ENCODE results near the gene OR2A1.
"Not testable (repeated sequence)": the region's sequence is repeated elsewhere in the genome, so short reads cannot be mapped to it uniquely, and the experiment has no call there.

OR2A1 gene

GRCh38 chr7:144311872-144312469 is at the start of gene OR2A1:
TSS of gene OR2A1 (plus strand) at chr7:144312419. CDS start at chr7:144318125, 5,706 bp downstream.
- DNase-seq (ENCODE audit: low spot score), result not testable (repeated sequence)

- not testable (repeated sequence) for DNase-seq (ENCODE audit: low spot score)
Measured at GRCh38 chr7:144264692-144265091, 47.5 kb upstream of the OR2A1 start, which contains the start of gene OR2A7. TSS of gene OR2A7 (minus strand) at chr7:144264792. CDS start at chr7:144259628, 5,164 bp downstream.

GRCh38 chr7:144269188-144269587 is 43.0 kb upstream of the OR2A1 start, which contains the start of gene CTAGE8:
TSS of gene CTAGE8 (minus strand) at chr7:144269288. CDS start at chr7:144269250, 38 bp downstream.
- not testable (repeated sequence) for DNase-seq (ENCODE audit: low spot score)

GRCh38 chr7:144275281-144275680 is 36.9 kb upstream of the OR2A1 start:
- not testable (repeated sequence) for DNase-seq (ENCODE audit: low spot score)

GRCh38 chr7:144280010-144280409 is 32.2 kb upstream of the OR2A1 start:
- DNase-seq (ENCODE audit: low spot score), result not testable (repeated sequence)

GRCh38 chr7:144281981-144282380 is 30.2 kb upstream of the OR2A1 start:
- not testable (repeated sequence) for DNase-seq (ENCODE audit: low spot score)

GRCh38 chr7:144282490-144282889 is 29.7 kb upstream of the OR2A1 start:
- DNase-seq (ENCODE audit: low spot score), result not testable (repeated sequence)

- DNase-seq (ENCODE audit: low spot score), result not testable (repeated sequence)
Measured at GRCh38 chr7:144283716-144284115, 28.5 kb upstream of the OR2A1 start.

- DNase-seq (ENCODE audit: low spot score), result not testable (repeated sequence)
Measured at GRCh38 chr7:144287171-144287784, 24.9 kb upstream of the OR2A1 start.

GRCh38 chr7:144291607-144292006 is 20.6 kb upstream of the OR2A1 start:
- not testable (repeated sequence) for DNase-seq (ENCODE audit: low spot score)

GRCh38 chr7:144292384-144293161 is 19.6 kb upstream of the OR2A1 start:
- not testable (repeated sequence) for DNase-seq (ENCODE audit: low spot score)

- DNase-seq (ENCODE audit: low spot score), result not testable (repeated sequence)
Measured at GRCh38 chr7:144293794-144294499, 18.3 kb upstream of the OR2A1 start.

- DNase-seq (ENCODE audit: low spot score), result not testable (repeated sequence)
Measured at GRCh38 chr7:144302578-144303303, 9.5 kb upstream of the OR2A1 start.

- DNase-seq (ENCODE audit: low spot score), result not testable (repeated sequence)
Measured at GRCh38 chr7:144303607-144304006, 8.6 kb upstream of the OR2A1 start.

GRCh38 chr7:144305156-144305555 is 7.1 kb upstream of the OR2A1 start:
- DNase-seq (ENCODE audit: low spot score), result not testable (repeated sequence)

GRCh38 chr7:144309702-144310101 is 2.5 kb upstream of the OR2A1 start:
- DNase-seq (ENCODE audit: low spot score), result not testable (repeated sequence)

GRCh38 chr7:144311218-144311617 is 1.0 kb upstream of the OR2A1 start:
- not testable (repeated sequence) for DNase-seq (ENCODE audit: low spot score)

GRCh38 chr7:144317537-144317936 is 5.3 kb downstream of the OR2A1 start:
- not testable (repeated sequence) for DNase-seq (ENCODE audit: low spot score)

- not testable (repeated sequence) for DNase-seq (ENCODE audit: low spot score)
Measured at GRCh38 chr7:144319547-144319946, 7.3 kb downstream of the OR2A1 start.

- not testable (repeated sequence) for DNase-seq (ENCODE audit: low spot score)
Measured at GRCh38 chr7:144321677-144322206, 9.5 kb downstream of the OR2A1 start.

- DNase-seq (ENCODE audit: low spot score), result not testable (repeated sequence)
Measured at GRCh38 chr7:144323359-144323758, 11.1 kb downstream of the OR2A1 start.

Measured in AG08395 (cell line).